Transverse colon (tissue), 4 donors: ENCODE data around the gene CADM2. TPM values are rescaled to one million over a fixed set of nuclear protein-coding genes. Genes with fewer than 3 reads are reported as not detected.

ENCODE experiments used
- DNase-seq: peaks from one replicate; pipeline ENCODE4 v3.0.0-alpha.2; 2019
- H3K27ac ChIP-seq, 4 donors: fragments of 200-600 bp; sonication (generic); 2 replicates each; pipeline ENCODE4 v1.5.1; 2016 to 2018; ENCODE audit warnings: inconsistent platforms in 4 of 4
- H3K27me3 ChIP-seq: fragments of 200-600 bp; sonication (generic); 2 replicates; pipeline ENCODE4 v1.5.1; 2017; ENCODE audit warnings: inconsistent platforms
- H3K36me3 ChIP-seq, 4 donors: fragments of 200-600 bp; sonication (generic); 2 replicates each; pipeline ENCODE4 v1.5.1; 2017 to 2019; ENCODE audit warnings: inconsistent platforms in 4 of 4
- H3K4me1 ChIP-seq, 4 donors: fragments of 200-600 bp; sonication (generic); 2 replicates each; pipeline ENCODE4 v1.5.1; 2017 to 2020; ENCODE audit warnings: inconsistent platforms in 4 of 4
- H3K4me3 ChIP-seq, 4 donors: fragments of 200-600 bp; sonication (generic); 1 replicate in 1 of 4; 2 replicates in 3 of 4; pipeline versions ENCODE4 v1.5.1 to v1.6.1; 2017 to 2019; ENCODE audit warnings: inconsistent platforms in 4 of 4
- H3K9me3 ChIP-seq, 2 donors: fragments of 200-600 bp; sonication (generic); 2 replicates each; pipeline ENCODE4 v1.5.1; 2017 to 2019; ENCODE audit warnings: inconsistent platforms in 2 of 2
- EP300 ChIP-seq: sonication (generic); formaldehyde crosslinking; IDR thresholded peaks from one replicate; pipeline ENCODE4 v1.6.1; 2017; ENCODE audit warnings: antibody characterized with exemption, low read depth
- POLR2A ChIP-seq: fragments of 450-650 bp; IDR thresholded peaks from one replicate; pipeline ENCODE4 v1.6.1; 2016; ENCODE audit warnings: antibody characterized with exemption, mild to moderate bottlenecking, moderate library complexity
- POLR2AphosphoS5 ChIP-seq, 3 donors: sonication (generic); formaldehyde crosslinking; IDR thresholded peaks; one replicate each; pipeline ENCODE4 v1.6.1; 2016; ENCODE audit warnings: antibody characterized with exemption in 3 of 3
- WGBS, 2 donors: methylation state at CpG; one replicate each; pipeline ENCODE4 v1.1.5; 2018; ENCODE audit warnings: low coverage in 1 of 2; 5-methylcytosine and 5-hydroxymethylcytosine counted together
- in situ Hi-C, 4 donors: fragments of 200-750 bp; cut with MboI; loops; one replicate each; pipeline versions ENCODE4 v1.15.0 to v1.15.1; 2017; ENCODE audit warnings: low sequenced_read_pairs in 3 of 4, low pct_ligation_motif_present in 1 of 4, low pct_unique_long_range_greater_than_20kb in 1 of 4
- intact Hi-C: fragments of 100-400 bp; cut with DNase I; formaldehyde crosslinking; loops from one replicate; pipeline ENCODE4 v1.15.1; 2023; ENCODE audit warnings: low total_unique reads
- total RNA-seq, 4 donors: library from RNA; depleted of rRNA; stranded (reverse); fragments of >200 nt; gene quantifications; one replicate each; pipeline ENCODE4 v1.1.0, GENCODE V29; 2016
- TF ChIP-seq, protein P1 (sequence below), 5 experiments: fragments of 200-600 bp in 3 of 5; fragments of 450-650 bp in 2 of 5; sonication (generic) in 3 of 5; IDR thresholded peaks; 1 replicate in 2 of 5; 2 replicates in 3 of 5; pipeline ENCODE4 v1.5.1; 2016 to 2017; ENCODE audit warnings: antibody characterized with exemption in 5 of 5, inconsistent platforms in 3 of 5, mild to moderate bottlenecking in 2 of 5, moderate library complexity in 1 of 5

CADM2 gene
- total RNA-seq, 4 donors from 2014 or later, result 2.2 to 21.3 (median 4.5) TPM

GRCh38 chr3:85584779-85585356, 626.1 kb downstream of the CADM2 start:
- Histone ChIP-seq H3K27ac (no peak overlapping the region), H3K4me1 (no peaks in the 10 kb centered on the region), H3K27me3 (no peaks in the 10 kb centered on the region), H3K9me3 (no peaks in the 10 kb centered on the region), H3K36me3 (no peaks in the 10 kb centered on the region), H3K4me3 (no peak overlapping the region)
- TF ChIP-seq, protein P1, sequence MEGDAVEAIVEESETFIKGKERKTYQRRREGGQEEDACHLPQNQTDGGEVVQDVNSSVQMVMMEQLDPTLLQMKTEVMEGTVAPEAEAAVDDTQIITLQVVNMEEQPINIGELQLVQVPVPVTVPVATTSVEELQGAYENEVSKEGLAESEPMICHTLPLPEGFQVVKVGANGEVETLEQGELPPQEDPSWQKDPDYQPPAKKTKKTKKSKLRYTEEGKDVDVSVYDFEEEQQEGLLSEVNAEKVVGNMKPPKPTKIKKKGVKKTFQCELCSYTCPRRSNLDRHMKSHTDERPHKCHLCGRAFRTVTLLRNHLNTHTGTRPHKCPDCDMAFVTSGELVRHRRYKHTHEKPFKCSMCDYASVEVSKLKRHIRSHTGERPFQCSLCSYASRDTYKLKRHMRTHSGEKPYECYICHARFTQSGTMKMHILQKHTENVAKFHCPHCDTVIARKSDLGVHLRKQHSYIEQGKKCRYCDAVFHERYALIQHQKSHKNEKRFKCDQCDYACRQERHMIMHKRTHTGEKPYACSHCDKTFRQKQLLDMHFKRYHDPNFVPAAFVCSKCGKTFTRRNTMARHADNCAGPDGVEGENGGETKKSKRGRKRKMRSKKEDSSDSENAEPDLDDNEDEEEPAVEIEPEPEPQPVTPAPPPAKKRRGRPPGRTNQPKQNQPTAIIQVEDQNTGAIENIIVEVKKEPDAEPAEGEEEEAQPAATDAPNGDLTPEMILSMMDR (IDR thresholded peaks at IDR 0.05), result no peak
- TF ChIP-seq POLR2AphosphoS5 (IDR thresholded peaks at IDR 0.05) (no peak), EP300 (no peak), POLR2A (no peak)
- intact Hi-C loops, result no loop called here
- in situ Hi-C loops, result loop anchor here in 2 of 4 donors (25.0 kb wide), 1 partner anchor 1048 kb away; no protein-coding TSS in a partner anchor
- 78 to 82% methylated on average over 4 to 7 of the region's 7 CpGs for WGBS, 2 donors
- DNase-seq, result no peak

GRCh38 chr3:85586018-85586417, 627.2 kb downstream of the CADM2 start:
- WGBS, 2 donors, result 63 to 71% methylated on average over 3 of the region's 3 CpGs
- no peak overlapping the region for H3K4me3 ChIP-seq
- no peaks in the 10 kb centered on the region for H3K27me3 ChIP-seq
- no peaks in the 10 kb centered on the region for H3K4me1 ChIP-seq
- no peaks in the 10 kb centered on the region for H3K36me3 ChIP-seq
- in situ Hi-C loops (loop anchor here in 2 of 4 donors (25.0 kb wide), 1 partner anchor 1049 kb away; no protein-coding TSS in a partner anchor), intact Hi-C loops (no loop called here)
- no peak for TF ChIP-seq EP300
- TF ChIP-seq POLR2AphosphoS5 (IDR thresholded peaks at IDR 0.05), result no peak
- TF ChIP-seq, protein P1 (IDR thresholded peaks at IDR 0.05), result no peak
- no peak for TF ChIP-seq POLR2A
- DNase-seq, result no peak
- no peak overlapping the region for H3K27ac ChIP-seq
- no peaks in the 10 kb centered on the region for H3K9me3 ChIP-seq

GRCh38 chr3:85589145-85589544, 630.4 kb downstream of the CADM2 start:
- H3K9me3 ChIP-seq, result no peaks in the 10 kb centered on the region
- 50 to 55% methylated on average over 2 to 3 of the region's 3 CpGs for WGBS, 2 donors
- no peak overlapping the region for H3K4me3 ChIP-seq
- in situ Hi-C loops (loop anchor here in 2 of 4 donors (25.0 kb wide), 1 partner anchor 1052 kb away; no protein-coding TSS in a partner anchor), intact Hi-C loops (no loop called here)
- no peaks in the 10 kb centered on the region for H3K4me1 ChIP-seq
- no peaks in the 10 kb centered on the region for H3K36me3 ChIP-seq
- no peaks in the 10 kb centered on the region for H3K27me3 ChIP-seq
- TF ChIP-seq POLR2A (no peak), POLR2AphosphoS5 (IDR thresholded peaks at IDR 0.05) (no peak), EP300 (no peak)
- TF ChIP-seq, protein P1 (IDR thresholded peaks at IDR 0.05), result no peak
- DNase-seq, result no peak
- no peak overlapping the region for H3K27ac ChIP-seq

DNA sequence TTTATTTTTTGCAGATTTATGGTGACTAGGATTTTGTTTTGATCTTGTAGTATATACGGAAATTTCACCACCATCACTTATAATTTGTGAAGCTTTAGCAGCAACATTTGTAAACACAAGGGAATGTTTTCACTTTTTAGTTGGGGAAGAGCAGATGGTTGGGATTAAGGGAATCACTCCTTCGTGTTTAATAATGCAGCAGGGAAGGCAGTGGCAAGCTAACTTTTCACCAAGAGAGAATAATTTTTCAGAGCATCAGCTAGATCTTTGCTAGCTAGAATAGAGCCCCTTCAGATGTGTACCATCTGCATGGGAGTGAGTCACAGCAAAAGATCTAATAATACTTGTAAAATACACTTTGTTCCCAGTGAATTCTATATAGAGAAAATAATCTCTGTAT, 632.7 kb downstream of the CADM2 start:
- no peaks in the 10 kb centered on the region for H3K9me3 ChIP-seq
- H3K4me3 ChIP-seq, result no peak overlapping the region
- WGBS, 2 donors, result 32 to 46% methylated on average over 2 of the region's 2 CpGs
- H3K36me3 ChIP-seq, result no peaks in the 10 kb centered on the region
- no peaks in the 10 kb centered on the region for H3K4me1 ChIP-seq
- TF ChIP-seq, protein P1 (IDR thresholded peaks at IDR 0.05), result no peak
- no peak for TF ChIP-seq POLR2A
- no peak for TF ChIP-seq POLR2AphosphoS5 (IDR thresholded peaks at IDR 0.05)
- TF ChIP-seq EP300, result no peak
- intact Hi-C loops, result no loop called here
- H3K27ac ChIP-seq, result no peak overlapping the region
- in situ Hi-C loops, result loop anchor here in 2 of 4 donors (25.0 kb wide), 1 partner anchor 1054 kb away; no protein-coding TSS in a partner anchor
- no peak for DNase-seq
- H3K27me3 ChIP-seq, result no peaks in the 10 kb centered on the region
